Adrenal gland (tissue), 12 donors: ENCODE results near the gene CT47C1. TPM values are rescaled to one million over a fixed set of nuclear protein-coding genes. Genes with fewer than 3 reads are reported as not detected.

Source experiments
- DNase-seq, 7 donors: peaks; one replicate each; pipeline ENCODE4 v3.0.0-alpha.2; 2019 to 2020
- H3K27ac ChIP-seq, 5 donors: fragments of 200-600 bp; sonication (generic) in 4 of 5; 1 replicate in 3 of 5; 2 replicates in 2 of 5; pipeline versions ENCODE4 v1.5.1 to v1.8.0; 2016 to 2020; ENCODE audit warnings: mild to moderate bottlenecking in 1 of 5
- H3K27me3 ChIP-seq: fragments of 200-600 bp; 2 replicates; pipeline ENCODE4 v1.8.0; 2021
- H3K36me3 ChIP-seq, 2 donors: fragments of 200-600 bp; replicated peaks in 1 of 2; 1 replicate in 1 of 2; 2 replicates in 1 of 2; pipeline versions ENCODE4 v1.5.1 to v1.8.0; 2018 to 2022
- H3K4me1 ChIP-seq, 2 donors: fragments of 200-600 bp; replicated peaks in 1 of 2; 1 replicate in 1 of 2; 2 replicates in 1 of 2; pipeline versions ENCODE4 v1.5.1 to v1.8.0; 2018 to 2021
- H3K4me3 ChIP-seq, 4 donors: fragments of 200-600 bp; sonication (generic) in 3 of 4; one replicate each; pipeline ENCODE4 v1.5.1; 2016 to 2018
- H3K9me3 ChIP-seq, 3 donors: fragments of 200-600 bp; sonication (generic) in 1 of 3; replicated peaks in 1 of 3; 1 replicate in 2 of 3; 2 replicates in 1 of 3; pipeline versions ENCODE4 v1.5.1 to v1.8.0; 2016 to 2021
- CTCF ChIP-seq, 6 experiments: fragments of 450-650 bp in 4 of 6; fragments of 200-600 bp in 2 of 6; sonication (generic) in 1 of 6; IDR thresholded peaks; 1 replicate in 5 of 6; 2 replicates in 1 of 6; pipeline versions ENCODE4 v1.5.1 to v1.8.0; 2016 to 2021; ENCODE audit warnings: antibody characterized with exemption in 6 of 6, mild to moderate bottlenecking in 2 of 6, moderate library complexity in 1 of 6
- POLR2A ChIP-seq, 2 donors: fragments of 450-650 bp; IDR thresholded peaks; one replicate each; pipeline ENCODE4 v1.6.1; 2017; ENCODE audit warnings: antibody characterized with exemption in 2 of 2, mild to moderate bottlenecking in 2 of 2, moderate library complexity in 1 of 2
- WGBS, 4 donors: extraction: QIAGEN DNeasy Blood & Tissue Kit in 2 of 4; methylation state at CpG; one replicate each; pipeline versions ENCODE4 v1.1.5 to v1.1.7; 2013 to 2017; 5-methylcytosine and 5-hydroxymethylcytosine counted together
- intact Hi-C, 2 donors: fragments of 100-400 bp; cut with DNase I; formaldehyde crosslinking; loops; one replicate each; pipeline versions ENCODE4 v1.14.1 to v1.15.0; 2022 to 2023
- polyA plus RNA-seq, 3 donors: library from polyadenylated mRNA; stranded (reverse); fragments of 200-250 nt in 2 of 3; fragments of 350-450 nt in 1 of 3; fragmentation: Illumina TruSeq in 1 of 3; extraction: RNeasy Lipid Tissue Mini Kit (QIAGEN cat#74804) in 1 of 3; gene quantifications; one replicate each; pipeline ENCODE4 v1.2.3, GENCODE V29; 2013 to 2014
- total RNA-seq, 9 donors: library from RNA; depleted of rRNA in 4 of 9; stranded (reverse); fragments of >200 nt in 4 of 9; fragments of 120-200 nt in 1 of 9; fragmentation: NEBNext Ultra II Directional in 1 of 9; extraction: Animal tissue kit (Norgen Biotek cat#: 25700) in 1 of 9; gene quantifications; one replicate each; pipeline versions ENCODE4 v1.1.0 to v1.2.4, GENCODE V29; 2013 to 2023
- donor health status: healthy with polysubstance abuse.
- donor health status: Bipolar disorder and iron deficiency.
- donor health status: DM: yes; HTN: yes; CAD: no.
- donor health status: DM: no; HTN: no; CAD: no.
- donor health status: DM: no; HTN: no; CAD: no.
- donor health status: DM: yes; HTN: yes; CAD: no.

Gene CT47C1
- total and polyA plus RNA-seq, 12 donors: not detected

DNA sequence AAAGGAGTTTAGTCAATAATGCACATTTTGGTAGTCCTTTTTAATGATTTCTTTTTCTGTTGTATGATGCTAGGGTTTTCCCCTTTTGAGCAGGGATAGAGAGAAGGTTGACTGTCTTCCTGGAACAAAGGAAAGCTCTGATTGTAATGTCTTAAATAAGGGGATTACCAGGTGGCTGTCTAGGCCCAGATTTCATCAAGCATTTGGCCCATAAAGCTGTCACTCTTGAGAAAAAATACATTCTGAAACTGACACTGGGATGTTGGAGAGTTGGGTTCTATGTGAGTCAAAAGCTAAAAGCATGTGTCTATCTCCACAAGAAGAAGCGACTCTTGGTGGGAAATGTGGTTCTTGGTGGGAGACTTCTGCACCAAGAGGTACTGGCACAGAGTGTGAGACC lies 28.4 kb downstream of the CT47C1 start:
- DNase-seq: no peak

GRCh38 chrX:119105826-119106225 lies 33.0 kb downstream of the CT47C1 start:
- H3K9me3 ChIP-seq: no peaks in the 10 kb centered on the region
- no peak overlapping the region for H3K4me3 ChIP-seq
- no peak for DNase-seq
- H3K4me1 ChIP-seq: no peaks in the 10 kb centered on the region
- intact Hi-C loops: no loop called here
- TF ChIP-seq CTCF (IDR thresholded peaks at IDR 0.05): no peak
- TF ChIP-seq POLR2A (IDR thresholded peaks at IDR 0.05): no peak
- no peak overlapping the region for H3K27ac ChIP-seq
- no peaks in the 10 kb centered on the region for H3K36me3 ChIP-seq
- peaks cover 6% of the 10 kb centered on the region for H3K27me3 ChIP-seq

More for the DNA sequence above, 28.4 kb downstream of the CT47C1 start:
- no peaks in the 10 kb centered on the region for H3K36me3 ChIP-seq
- 62 to 100% (median 83%) methylated on average over 1 of the region's 1 CpG for WGBS, 4 donors
- intact Hi-C loops: no loop called here
- H3K4me3 ChIP-seq: no peak overlapping the region
- peaks cover 20% of the 10 kb centered on the region for H3K27me3 ChIP-seq
- no peaks in the 10 kb centered on the region for H3K4me1 ChIP-seq
- H3K27ac ChIP-seq: no peak overlapping the region
- no peak for TF ChIP-seq POLR2A (IDR thresholded peaks at IDR 0.05)
- TF ChIP-seq CTCF (IDR thresholded peaks at IDR 0.05): no peak
- H3K9me3 ChIP-seq: no peaks in the 10 kb centered on the region

- TF ChIP-seq POLR2A (IDR thresholded peaks at IDR 0.05) (no peak), CTCF (IDR thresholded peaks at IDR 0.05) (no peak)
- no peak for DNase-seq
- Histone ChIP-seq H3K36me3 (no peaks in the 10 kb centered on the region), H3K27ac (no peak overlapping the region), H3K27me3 (peaks cover 15% of the 10 kb centered on the region), H3K9me3 (no peaks in the 10 kb centered on the region), H3K4me1 (no peaks in the 10 kb centered on the region), H3K4me3 (no peak overlapping the region)
- intact Hi-C loops: no loop called here
Observed at GRCh38 chrX:119107206-119107605, 34.4 kb downstream of the CT47C1 start.

DNA sequence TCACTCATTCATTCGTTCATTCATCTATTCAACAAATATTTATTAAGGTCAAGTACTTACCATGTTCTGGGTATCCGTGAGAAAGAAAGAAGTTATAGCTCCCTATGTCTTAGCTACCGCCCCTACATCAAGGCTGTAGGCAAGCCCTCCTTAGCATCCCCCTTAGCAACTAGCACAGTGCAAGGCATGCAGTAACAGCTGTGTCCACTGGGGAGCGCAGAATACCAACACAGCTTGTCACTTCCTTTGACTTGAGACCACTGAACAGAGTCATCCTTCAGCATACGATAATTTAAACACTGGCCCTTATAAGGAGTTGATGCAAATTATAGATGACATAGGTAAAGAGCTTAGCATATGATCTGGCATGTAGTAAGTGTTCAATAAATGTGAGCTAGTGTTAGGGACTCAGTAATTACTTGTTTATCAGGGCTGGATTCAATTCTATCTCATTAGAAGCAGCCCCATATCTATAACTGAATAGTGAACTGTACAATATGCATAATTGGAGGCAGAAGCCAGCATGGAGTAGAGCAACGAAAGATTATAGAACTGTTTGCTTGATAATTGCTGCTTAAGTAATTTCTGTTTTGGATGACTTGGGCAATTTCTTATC lies 46.1 kb downstream of the CT47C1 start:
- no peaks in the 10 kb centered on the region for H3K4me1 ChIP-seq
- no peak overlapping the region for H3K4me3 ChIP-seq
- peaks cover 6% of the 10 kb centered on the region for H3K27me3 ChIP-seq
- WGBS, 4 donors: 7 to 12% (median 10%) methylated on average over 6 of the region's 6 CpGs
- DNase-seq: peak; percentile 24 to 71 (median 46)
- TF ChIP-seq POLR2A (IDR thresholded peaks at IDR 0.05) (no peak), CTCF (IDR thresholded peaks at IDR 0.05) (peak; percentile 54 to 71 (median 67))
- intact Hi-C loops: loop anchor here in 1 of 2 donors (5.0 kb wide), 1 partner anchor 148 kb away; no protein-coding TSS in a partner anchor
- no peaks in the 10 kb centered on the region for H3K36me3 ChIP-seq
- no peak overlapping the region for H3K27ac ChIP-seq
- H3K9me3 ChIP-seq: no peaks in the 10 kb centered on the region
